Endodermal cell (in vitro differentiated cells): ENCODE data around the gene MYL9. TPM values are rescaled to one million over a fixed set of nuclear protein-coding genes. Genes with fewer than 3 reads are reported as not detected.
"Not testable (repeated sequence)": the region's sequence is repeated elsewhere in the genome, so short reads cannot be mapped to it uniquely, and the experiment has no call there.

Experiments
- DNase-seq: peaks from one replicate; pipeline ENCODE4 v3.0.0-alpha.2; 2017
- H3K27ac ChIP-seq: 2 replicates; pipeline ENCODE4 v1.5.1; 2013; ENCODE audit warnings: mild to moderate bottlenecking, low read depth, low read length, moderate library complexity
- H3K27me3 ChIP-seq: 2 replicates; pipeline ENCODE4 v1.6.1; 2013; ENCODE audit warnings: mild to moderate bottlenecking, low read length, moderate library complexity; ENCODE audit not compliant: insufficient read depth, control insufficient read depth, poor library complexity, severe bottlenecking
- H3K36me3 ChIP-seq: 2 replicates; pipeline ENCODE4 v1.7.0; 2013; ENCODE audit warnings: mild to moderate bottlenecking, low read length, moderate library complexity; ENCODE audit not compliant: control insufficient read depth, insufficient read depth
- H3K4me1 ChIP-seq: one replicate; pipeline ENCODE4 v1.7.0; 2013; ENCODE audit warnings: low read length; ENCODE audit not compliant: control insufficient read depth, insufficient read depth
- H3K4me3 ChIP-seq: 2 replicates; pipeline ENCODE4 v1.5.1; 2013; ENCODE audit warnings: mild to moderate bottlenecking, low read length, moderate library complexity
- H3K9ac ChIP-seq: 2 replicates; pipeline ENCODE4 v1.6.1; 2013; ENCODE audit warnings: mild to moderate bottlenecking, low read length, moderate library complexity; ENCODE audit not compliant: poor library complexity, severe bottlenecking; ENCODE audit errors: extremely low read depth
- H3K9me3 ChIP-seq: 2 replicates; pipeline ENCODE4 v1.6.1; 2013; ENCODE audit warnings: mild to moderate bottlenecking, low read length, moderate library complexity; ENCODE audit not compliant: control insufficient read depth
- H3K27ac Mint-ChIP-seq: 2 replicates; pipeline ENCODE4 v1.8.0; 2020; ENCODE audit warnings: mixed read lengths
- H3K27me3 Mint-ChIP-seq: 2 replicates; pipeline ENCODE4 v1.8.0; 2021; ENCODE audit warnings: mild to moderate bottlenecking, mixed read lengths; ENCODE audit not compliant: insufficient read depth
- H3K36me3 Mint-ChIP-seq: 2 replicates; pipeline ENCODE4 v1.8.0; 2020; ENCODE audit warnings: low read depth, mixed read lengths
- H3K4me1 Mint-ChIP-seq: 2 replicates; pipeline ENCODE4 v1.8.0; 2020; ENCODE audit warnings: mixed read lengths
- H3K4me3 Mint-ChIP-seq: 2 replicates; pipeline ENCODE4 v1.8.0; 2020; ENCODE audit warnings: mild to moderate bottlenecking, moderate library complexity, mixed read lengths
- H3K9me3 Mint-ChIP-seq: 2 replicates; pipeline ENCODE4 v1.8.0; 2020; ENCODE audit warnings: mild to moderate bottlenecking, mixed read lengths
- WGBS, 2 experiments: methylation state at CpG; one replicate each; pipeline versions ENCODE4 v1.1.5 to v1.1.7; 2013; ENCODE audit warnings: missing lambda C conversion rate in 2 of 2, mixed read lengths in 1 of 2; ENCODE audit not compliant: insufficient coverage in 1 of 2, insufficient read length in 1 of 2; 5-methylcytosine and 5-hydroxymethylcytosine counted together
- total RNA-seq, 2 donors: library from RNA; stranded (reverse); fragmentation: NEBNext Ultra II Directional in 1 of 2; extraction: Animal tissue kit (Norgen Biotek cat#: 25700) in 1 of 2; gene quantifications; 2 replicates in 1 of 2; 3 replicates in 1 of 2; pipeline ENCODE4 v1.2.1, GENCODE V29; 2021
- TF ChIP-seq, protein P1 (sequence below): fragments of 200-600 bp; sonication (generic); conservative IDR thresholded peaks from 2 replicates; pipeline ENCODE4 v1.5.0; 2021; ENCODE audit warnings: antibody characterized with exemption, mild to moderate bottlenecking

The MYL9 gene
- total RNA-seq, 2 donors from 2014 or later = 264 to 284 TPM

DNA sequence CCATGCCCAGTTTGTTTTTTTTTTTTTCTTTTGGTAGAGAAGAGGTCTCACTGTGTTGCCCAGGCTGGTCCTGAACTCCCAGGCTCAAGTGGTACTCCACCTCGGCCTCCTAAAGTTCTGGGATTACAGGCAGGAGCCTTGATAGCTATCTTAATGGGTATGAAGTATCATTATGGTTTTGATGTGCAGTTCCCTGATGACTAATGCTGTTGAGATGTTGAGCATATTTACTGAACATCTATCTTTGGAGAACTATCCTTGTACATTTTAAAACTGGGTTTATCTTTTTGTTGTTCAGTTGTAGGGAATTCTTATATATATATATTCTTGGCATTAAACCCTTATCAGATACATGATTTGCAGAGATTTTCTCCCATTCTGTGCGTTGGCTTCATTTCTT lies 21.4 kb upstream of the MYL9 start:
- Mint-ChIP-seq H3K36me3 (peaks cover 42% of the 10 kb centered on the region), H3K9me3 (no peaks in the 10 kb centered on the region), H3K27ac (no peak overlapping the region), H3K27me3 (no peaks in the 10 kb centered on the region), H3K4me3 (no peak overlapping the region), H3K4me1 (peaks cover 17% of the 10 kb centered on the region)
- peaks cover 4% of the 10 kb centered on the region for H3K4me1 ChIP-seq
- H3K4me3 ChIP-seq = no peak overlapping the region
- H3K9me3 ChIP-seq = no peaks in the 10 kb centered on the region
- WGBS, 2 experiments = 100% methylated on average over 1 to 2 of the region's 2 CpGs
- TF ChIP-seq, protein P1, sequence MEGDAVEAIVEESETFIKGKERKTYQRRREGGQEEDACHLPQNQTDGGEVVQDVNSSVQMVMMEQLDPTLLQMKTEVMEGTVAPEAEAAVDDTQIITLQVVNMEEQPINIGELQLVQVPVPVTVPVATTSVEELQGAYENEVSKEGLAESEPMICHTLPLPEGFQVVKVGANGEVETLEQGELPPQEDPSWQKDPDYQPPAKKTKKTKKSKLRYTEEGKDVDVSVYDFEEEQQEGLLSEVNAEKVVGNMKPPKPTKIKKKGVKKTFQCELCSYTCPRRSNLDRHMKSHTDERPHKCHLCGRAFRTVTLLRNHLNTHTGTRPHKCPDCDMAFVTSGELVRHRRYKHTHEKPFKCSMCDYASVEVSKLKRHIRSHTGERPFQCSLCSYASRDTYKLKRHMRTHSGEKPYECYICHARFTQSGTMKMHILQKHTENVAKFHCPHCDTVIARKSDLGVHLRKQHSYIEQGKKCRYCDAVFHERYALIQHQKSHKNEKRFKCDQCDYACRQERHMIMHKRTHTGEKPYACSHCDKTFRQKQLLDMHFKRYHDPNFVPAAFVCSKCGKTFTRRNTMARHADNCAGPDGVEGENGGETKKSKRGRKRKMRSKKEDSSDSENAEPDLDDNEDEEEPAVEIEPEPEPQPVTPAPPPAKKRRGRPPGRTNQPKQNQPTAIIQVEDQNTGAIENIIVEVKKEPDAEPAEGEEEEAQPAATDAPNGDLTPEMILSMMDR = no peak
- no peak overlapping the region for H3K9ac ChIP-seq
- H3K27me3 ChIP-seq = no peaks in the 10 kb centered on the region
- peaks cover 72% of the 10 kb centered on the region for H3K36me3 ChIP-seq
- DNase-seq = no peak
- H3K27ac ChIP-seq = no peak overlapping the region

DNA sequence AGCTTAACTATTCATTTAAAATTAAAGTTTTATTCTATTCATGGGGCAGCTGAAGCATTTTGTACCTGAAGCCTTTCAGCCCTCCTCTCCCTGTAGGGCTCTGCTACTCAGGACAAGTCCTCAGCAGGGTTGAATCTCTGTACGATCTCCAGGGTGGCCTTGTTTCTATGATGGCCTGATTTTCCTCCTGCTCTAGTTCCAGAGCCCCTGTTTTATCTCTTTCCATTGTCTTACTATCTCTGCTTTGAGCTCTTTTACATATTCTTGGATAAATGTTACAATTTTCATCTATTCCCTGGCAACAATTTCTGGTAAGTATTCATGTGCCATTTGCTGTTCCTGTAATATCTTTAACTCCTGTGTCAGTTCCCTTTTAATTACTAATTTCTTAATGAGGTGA lies 19.8 kb upstream of the MYL9 start:
- H3K4me3 ChIP-seq = no peak overlapping the region

DNA sequence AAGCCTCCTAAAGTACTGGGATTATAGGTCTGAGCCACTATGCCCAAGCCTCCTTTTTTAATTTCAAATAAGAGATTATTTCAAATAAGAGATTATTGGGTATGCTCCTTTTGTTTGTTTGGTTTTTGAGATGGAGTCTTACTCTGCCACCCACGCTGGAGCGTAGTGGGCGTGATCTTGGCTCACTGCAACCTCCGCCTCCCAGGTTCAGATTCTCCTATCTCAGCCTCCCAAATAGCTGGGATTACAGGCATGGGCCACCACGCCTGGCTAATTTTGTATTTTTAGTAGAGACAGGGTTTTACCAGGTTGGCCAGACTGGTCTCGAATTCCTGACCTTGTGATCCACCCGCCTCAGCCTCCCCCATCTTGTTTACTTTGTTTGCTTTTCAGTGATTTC lies 18.9 kb upstream of the MYL9 start:
- H3K4me1 ChIP-seq, H3K9ac ChIP-seq, H3K9me3 ChIP-seq, H3K4me3 ChIP-seq, H3K27ac ChIP-seq, H3K27me3 ChIP-seq, H3K4me3 Mint-ChIP-seq, H3K27me3 Mint-ChIP-seq, H3K9me3 Mint-ChIP-seq, DNase-seq: not testable (repeated sequence)
- H3K4me1 Mint-ChIP-seq = peaks cover 17% of the 10 kb centered on the region
- WGBS, 2 experiments = 93 to 100% methylated on average over 2 to 7 of the region's 7 CpGs
- H3K27ac Mint-ChIP-seq = peak overlapping the region; percentile 5
- peaks cover 79% of the 10 kb centered on the region for H3K36me3 ChIP-seq
- H3K36me3 Mint-ChIP-seq = peaks cover 57% of the 10 kb centered on the region

More for the DNA sequence above, 19.8 kb upstream of the MYL9 start:
- no peaks in the 10 kb centered on the region for H3K4me1 ChIP-seq
- Mint-ChIP-seq H3K27ac (peak overlapping the region; percentile 4), H3K9me3 (no peaks in the 10 kb centered on the region), H3K4me1 (peaks cover 17% of the 10 kb centered on the region), H3K27me3 (no peaks in the 10 kb centered on the region), H3K36me3 (peaks cover 48% of the 10 kb centered on the region), H3K4me3 (no peak overlapping the region)
- H3K9me3 ChIP-seq = no peaks in the 10 kb centered on the region
- TF ChIP-seq, protein P1 = no peak
- H3K27ac ChIP-seq = no peak overlapping the region
- WGBS, 2 experiments = 71 to 78% methylated on average over 1 of the region's 1 CpG
- H3K36me3 ChIP-seq = peaks cover 75% of the 10 kb centered on the region
- DNase-seq = no peak
- H3K9ac ChIP-seq = no peak overlapping the region
- H3K27me3 ChIP-seq = no peaks in the 10 kb centered on the region

DNA sequence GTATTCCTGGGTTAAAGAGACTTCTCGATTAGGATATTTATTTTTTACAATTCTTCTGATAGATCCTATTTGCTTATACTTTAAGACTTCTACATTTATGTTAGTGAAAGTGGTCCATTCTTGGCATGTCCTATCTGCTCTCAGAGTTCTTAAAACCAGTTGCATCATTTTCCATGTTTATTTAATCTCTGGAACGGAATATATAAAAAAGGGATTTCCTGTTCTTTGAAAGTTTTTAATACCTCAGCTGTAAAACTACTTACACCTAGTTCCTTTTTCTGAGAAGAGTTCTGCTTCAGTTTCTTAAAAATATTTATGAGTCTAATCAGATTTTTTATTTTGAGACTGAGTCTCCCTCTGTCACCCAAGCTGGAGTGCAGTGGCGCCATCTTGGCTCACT lies 18.0 kb upstream of the MYL9 start:
- DNase-seq = no peak
- H3K4me1 Mint-ChIP-seq = peaks cover 17% of the 10 kb centered on the region
- H3K4me3 Mint-ChIP-seq = no peak overlapping the region
- H3K27me3 Mint-ChIP-seq = no peaks in the 10 kb centered on the region
- WGBS, 2 experiments = 94 to 100% methylated on average over 1 to 3 of the region's 3 CpGs
- Histone ChIP-seq H3K36me3 (peaks cover 79% of the 10 kb centered on the region), H3K9me3 (no peaks in the 10 kb centered on the region), H3K27me3 (no peaks in the 10 kb centered on the region), H3K9ac (no peak overlapping the region), H3K27ac (no peak overlapping the region), H3K4me3 (no peak overlapping the region), H3K4me1 (no peaks in the 10 kb centered on the region)
- peaks cover 55% of the 10 kb centered on the region for H3K36me3 Mint-ChIP-seq
- H3K9me3 Mint-ChIP-seq = no peaks in the 10 kb centered on the region
- TF ChIP-seq, protein P1 = no peak
- H3K27ac Mint-ChIP-seq = no peak overlapping the region
